GM03348 (cell line): ENCODE data around the gene HYOU1.
"Not testable (repeated sequence)": the region's sequence is repeated elsewhere in the genome, so short reads cannot be mapped to it uniquely, and the experiment has no call there.

ENCODE experiments used
- DNase-seq: peaks from one replicate; pipeline ENCODE4 v3.0.0; 2012; ENCODE audit warnings: low spot score

HYOU1 gene

GRCh38 chr11:119057000-119057769 lies at the start of gene HYOU1:
HYOU1 (minus strand) TSS chr11:119057205; CDS start chr11:119056160, 1,045 bp downstream.
- peak; percentile 98 for DNase-seq

- no peak for DNase-seq
Measured at GRCh38 chr11:119103793-119104192, 46.8 kb upstream of the HYOU1 start.

GRCh38 chr11:119103161-119103664 lies 46.2 kb upstream of the HYOU1 start:
- DNase-seq = not testable (repeated sequence)

GRCh38 chr11:119101759-119102423 lies 44.9 kb upstream of the HYOU1 start, which contains the start of gene DPAGT1:
DPAGT1 (minus strand) TSS chr11:119101853; CDS start chr11:119101655, 198 bp downstream.
- peak; percentile 85 for DNase-seq

- DNase-seq = no peak
Measured at GRCh38 chr11:119100994-119101758, 44.2 kb upstream of the HYOU1 start.

- DNase-seq = peak; percentile 52
Measured at GRCh38 chr11:119100246-119100970, 43.4 kb upstream of the HYOU1 start.

- DNase-seq = no peak
Measured at GRCh38 chr11:119099711-119100110, 42.7 kb upstream of the HYOU1 start.

- DNase-seq = peak; percentile 99
Measured at GRCh38 chr11:119095066-119095880, 38.3 kb upstream of the HYOU1 start.

GRCh38 chr11:119094816-119095065 lies 37.7 kb upstream of the HYOU1 start:
- DNase-seq = peak; percentile 82

- peak; percentile 28 for DNase-seq
Measured at GRCh38 chr11:119093942-119094815, 37.2 kb upstream of the HYOU1 start.

GRCh38 chr11:119092880-119093842 lies 36.2 kb upstream of the HYOU1 start:
- DNase-seq = no peak

- DNase-seq = no peak
Measured at GRCh38 chr11:119091966-119092879, 35.2 kb upstream of the HYOU1 start.

- no peak for DNase-seq
Measured at GRCh38 chr11:119091178-119091577, 34.2 kb upstream of the HYOU1 start.

GRCh38 chr11:119089319-119089718 lies 32.3 kb upstream of the HYOU1 start:
- no peak for DNase-seq

- DNase-seq = no peak
Measured at GRCh38 chr11:119088406-119088805, 31.4 kb upstream of the HYOU1 start.

- no peak for DNase-seq
Measured at GRCh38 chr11:119087747-119088241, 30.8 kb upstream of the HYOU1 start.

- DNase-seq = no peak
Measured at GRCh38 chr11:119087123-119087522, 30.1 kb upstream of the HYOU1 start.

- DNase-seq = peak; percentile 16
Measured at GRCh38 chr11:119085437-119085847, 28.4 kb upstream of the HYOU1 start.
